A549 (cell line): ENCODE measurements around the gene MEGF8. TPM values are rescaled to one million over a fixed set of nuclear protein-coding genes. Genes with fewer than 3 reads are reported as not detected.
A peak's percentile ranks its signal among the peaks of the same experiment; 100 is the strongest.

ENCODE experiments used
- ATAC-seq, 2 experiments: fragments of 200-7000 bp in 1 of 2; fragments of >200 bp in 1 of 2; cut with Nextera tagmentation in 1 of 2; cut with Tn5 transposase in 1 of 2; 3 replicates each; pipeline versions ENCODE4 v1.8.0 to v1.9.1; 2018 to 2020; ENCODE audit warnings: mild to moderate bottlenecking in 1 of 2, moderate library complexity in 1 of 2
- CTCF ChIA-PET: fragments of 300-600 bp; sonication (Branson Sonifier 250); formaldehyde crosslinking; extraction: SDS; loops from one replicate; lab custom pipeline; 2021; ENCODE audit warnings: antibody characterized with exemption, inconsistent platforms; lab: Yijun Ruan, JAX
- POLR2A ChIA-PET: fragments of 350-600 bp; formaldehyde crosslinking; extraction: SDS; loops from one replicate; lab custom pipeline; 2021; ENCODE audit warnings: antibody characterized with exemption, inconsistent platforms; lab: Yijun Ruan, JAX
- DNase-seq, 2 experiments: peaks; one replicate each; pipeline versions ENCODE4 v3.0.0 to v3.0.0-alpha.2; 2011 to 2016; ENCODE audit warnings: low read depth in 1 of 2, low spot score in 1 of 2
- FAIRE-seq: peaks from 2 replicates; lab custom pipeline; 2011; peaks lifted over from hg19 to GRCh38; lab: Jason Lieb, UNC
- H3K27ac ChIP-seq, 2 experiments: fragments of >200 bp; sonication (Bioruptor Twin); formaldehyde crosslinking; 3 replicates each; pipeline ENCODE4 v1.5.1; 2016 to 2017
- H3K4me1 ChIP-seq: fragments of >200 bp; sonication (Bioruptor Twin); formaldehyde crosslinking; 3 replicates; pipeline ENCODE4 v1.6.1; 2016
- H3K4me2 ChIP-seq: fragments of >200 bp; sonication (Bioruptor Twin); formaldehyde crosslinking; 3 replicates; pipeline ENCODE4 v1.6.1; 2016
- H3K4me3 ChIP-seq: fragments of >200 bp; sonication (Bioruptor Twin); formaldehyde crosslinking; 3 replicates; pipeline ENCODE4 v1.5.1; 2016
- H3K9me3 ChIP-seq: fragments of >200 bp; sonication (Bioruptor Twin); formaldehyde crosslinking; 3 replicates; pipeline ENCODE4 v1.6.1; 2016
- BHLHE40 ChIP-seq: IDR thresholded peaks from 2 replicates; pipeline ENCODE4 v1.6.1; 2012; ENCODE audit warnings: low read depth, low read length, inconsistent platforms
- CEBPB ChIP-seq, 2 experiments: fragments of >200 bp in 1 of 2; sonication (Bioruptor Twin) in 1 of 2; formaldehyde crosslinking in 1 of 2; IDR thresholded peaks; 2 replicates each; pipeline ENCODE4 v1.6.1; 2012 to 2016
- CHD2 ChIP-seq: fragments of 150-350 bp; IDR thresholded peaks from 2 replicates; pipeline ENCODE4 v1.6.1; 2014; ENCODE audit warnings: low read length; ENCODE audit not compliant: partially characterized antibody
- CHD4 ChIP-seq: fragments of 200-600 bp; sonication (generic); IDR thresholded peaks from 2 replicates; pipeline ENCODE4 v1.6.1; 2016; ENCODE audit warnings: antibody characterized with exemption, mild to moderate bottlenecking, borderline replicate concordance
- CTCF ChIP-seq: fragments of >200 bp; sonication (Bioruptor Twin); formaldehyde crosslinking; IDR thresholded peaks from 3 replicates; pipeline ENCODE4 v1.5.1; 2016
- EHMT2 ChIP-seq: fragments of 200-600 bp; sonication (generic); IDR thresholded peaks from 2 replicates; pipeline ENCODE4 v1.6.1; 2016; ENCODE audit warnings: antibody characterized with exemption, low read depth, mild to moderate bottlenecking, moderate library complexity
- ELK1 ChIP-seq: fragments of 150-350 bp; IDR thresholded peaks from 2 replicates; pipeline ENCODE4 v1.6.1; 2014; ENCODE audit warnings: low read depth, mild to moderate bottlenecking, low read length
- EP300 ChIP-seq, 2 experiments: fragments of >200 bp; sonication (Bioruptor Twin); formaldehyde crosslinking; IDR thresholded peaks; 2 replicates in 1 of 2; 3 replicates in 1 of 2; pipeline ENCODE4 v1.6.1; 2016 to 2017
- ESRRA ChIP-seq: fragments of 150-350 bp; IDR thresholded peaks from 2 replicates; pipeline ENCODE4 v1.6.1; 2014; ENCODE audit warnings: mild to moderate bottlenecking, low read length, borderline replicate concordance
- FOSB ChIP-seq: fragments of 250-450 bp; sonication (Bioruptor Pico); IDR thresholded peaks from 2 replicates; pipeline ENCODE4 v1.5.0; 2020; ENCODE audit warnings: mild to moderate bottlenecking, moderate library complexity
- FOSL2 ChIP-seq, 2 experiments: fragments of 450-650 bp in 1 of 2; fragments of >200 bp in 1 of 2; sonication (Bioruptor Twin) in 1 of 2; formaldehyde crosslinking; IDR thresholded peaks; 2 replicates each; pipeline versions ENCODE4 v1.5.0 to v1.6.1; 2016 to 2020; ENCODE audit warnings: mild to moderate bottlenecking in 1 of 2, moderate library complexity in 1 of 2
- HDAC2 ChIP-seq: fragments of 200-600 bp; sonication (generic); IDR thresholded peaks from 2 replicates; pipeline ENCODE4 v1.6.1; 2016
- HOXA7 ChIP-seq: fragments of 250-450 bp; sonication (Bioruptor Pico); IDR thresholded peaks from 2 replicates; pipeline ENCODE4 v1.5.0; 2020; ENCODE audit warnings: mild to moderate bottlenecking, moderate library complexity
- HOXB5 ChIP-seq: fragments of 250-450 bp; sonication (Bioruptor Pico); IDR thresholded peaks from 2 replicates; pipeline ENCODE4 v1.5.0; 2020; ENCODE audit warnings: mild to moderate bottlenecking, moderate library complexity
- KDM1A ChIP-seq: fragments of 200-600 bp; sonication (generic); IDR thresholded peaks from 2 replicates; pipeline ENCODE4 v1.6.1; 2016; ENCODE audit warnings: low read depth, mild to moderate bottlenecking
- MAFK ChIP-seq: fragments of 450-650 bp; IDR thresholded peaks from 2 replicates; pipeline ENCODE4 v1.6.1; 2014; ENCODE audit not compliant: partially characterized antibody
- MAZ ChIP-seq: fragments of 150-350 bp; IDR thresholded peaks from 2 replicates; pipeline ENCODE4 v1.6.1; 2014; ENCODE audit warnings: antibody characterized with exemption, low read depth, low read length, borderline replicate concordance
- MYC ChIP-seq: IDR thresholded peaks from 2 replicates; pipeline ENCODE4 v1.6.1; 2012; ENCODE audit warnings: mild to moderate bottlenecking, inconsistent platforms, low read length, improper control_type of control experiment, borderline replicate concordance
- POLR2AphosphoS2 ChIP-seq: conservative IDR thresholded peaks from 2 replicates; pipeline ENCODE4 v1.6.1; 2012; ENCODE audit warnings: low read length, improper control_type of control experiment, inconsistent platforms
- RAD21 ChIP-seq, 2 experiments: fragments of >200 bp in 1 of 2; sonication (Bioruptor Twin) in 1 of 2; formaldehyde crosslinking in 1 of 2; IDR thresholded peaks in 1 of 2; conservative IDR thresholded peaks in 1 of 2; 2 replicates in 1 of 2; 3 replicates in 1 of 2; pipeline ENCODE4 v1.6.1; 2012 to 2018; ENCODE audit warnings: inconsistent platforms in 1 of 2
- RARB ChIP-seq: fragments of 250-450 bp; sonication (Bioruptor Pico); IDR thresholded peaks from 2 replicates; pipeline ENCODE4 v1.8.0; 2021; ENCODE audit warnings: mild to moderate bottlenecking, moderate library complexity
- RCOR1 ChIP-seq: fragments of 150-350 bp; IDR thresholded peaks from 2 replicates; pipeline ENCODE4 v1.6.1; 2014; ENCODE audit warnings: antibody characterized with exemption, low read length, low read depth
- RFX5 ChIP-seq: fragments of 450-650 bp; IDR thresholded peaks from 2 replicates; pipeline ENCODE4 v1.7.1; 2014; ENCODE audit warnings: antibody characterized with exemption, mild to moderate bottlenecking, moderate library complexity
- SREBF2 ChIP-seq: fragments of 450-650 bp; IDR thresholded peaks from 2 replicates; pipeline ENCODE4 v1.6.1; 2014; ENCODE audit warnings: mild to moderate bottlenecking, moderate library complexity
- TP53 ChIP-seq: fragments of 250-450 bp; sonication (Bioruptor Pico); IDR thresholded peaks from 2 replicates; pipeline ENCODE4 v1.5.0; 2021; ENCODE audit warnings: mild to moderate bottlenecking, moderate library complexity
- ZFP36 ChIP-seq: fragments of 450-650 bp; IDR thresholded peaks from 2 replicates; pipeline ENCODE4 v1.6.1; 2014; ENCODE audit warnings: borderline replicate concordance; ENCODE audit not compliant: partially characterized antibody
- ZSCAN20 ChIP-seq: fragments of 250-450 bp; sonication (Bioruptor Pico); IDR thresholded peaks from 2 replicates; pipeline ENCODE4 v1.8.0; 2022; ENCODE audit warnings: mild to moderate bottlenecking, moderate library complexity
- WGBS: methylation state at CpG from one replicate; pipeline ENCODE4 v1.1.6; 2017; ENCODE audit errors: missing lambda C conversion rate; 5-methylcytosine and 5-hydroxymethylcytosine counted together
- polyA plus RNA-seq, 4 experiments: library from polyadenylated mRNA; depleted of rRNA in 3 of 4; stranded (reverse); fragments of >200 nt; fragmentation: RNase III in 1 of 4; extraction: RNeasy Plus Mini Kit Qiagen cat#74134 plus additional on column Dnase treatment in 1 of 4; gene quantifications; 2 replicates in 3 of 4; 3 replicates in 1 of 4; pipeline ENCODE4 v1.2.3, GENCODE V29; 2011 to 2017

Gene MEGF8
- polyA plus RNA-seq, 2 of the 4 experiments (the other 2 are of a cell fraction), result 10.4 to 27.2 TPM

- DNase-seq (no peak), FAIRE-seq (no peak), ATAC-seq (peak; percentile 1 to 2; a peak in 1 of 6 replicates)
- Histone ChIP-seq H3K27ac (peak overlapping the region; percentile 71 to 78), H3K4me2 (peak overlapping the region; percentile 91), H3K9me3 (no peaks in the 10 kb centered on the region), H3K4me3 (peak overlapping the region; percentile 75), H3K4me1 (peaks cover 19% of the 10 kb centered on the region; the same call in 2 of the 3 replicates)
- ChIA-PET POLR2A (no interaction called here), CTCF (interaction anchor here (0.9 to 6.3 kb wide), 13 partner anchors 9 to 289 kb away, joined by 3 to 39 read pairs (median 6); partner anchors contain the start of genes GSK3A, POU2F2 and TMEM145)
- WGBS, result 74% methylated on average over 69 of the region's 92 CpGs
- 0 out of 2 replicates have a peak, but pooled peaks have one; percentile 49 for TF ChIP-seq TP53 (CRISPR knock-in tag)
- no peak for TF ChIP-seq CTCF
- TF ChIP-seq ZSCAN20 (CRISPR knock-in tag), result no peak
- no peak for TF ChIP-seq RCOR1
- no peak for TF ChIP-seq MYC
- TF ChIP-seq KDM1A, result no peak
- no peak for TF ChIP-seq ELK1
Measured at GRCh38 chr19:42323852-42324654, 1.4 kb upstream of the MEGF8 start.

- no peak; a peak in 2 of 6 replicates for ATAC-seq
- Histone ChIP-seq H3K4me1 (peaks cover 19% of the 10 kb centered on the region; the same call in 2 of the 3 replicates), H3K27ac (peak overlapping the region; percentile 71 to 78), H3K9me3 (no peaks in the 10 kb centered on the region), H3K4me2 (peak overlapping the region; percentile 91), H3K4me3 (peak overlapping the region; percentile 75)
- CTCF ChIA-PET, result interaction anchor here (2.0 to 6.3 kb wide), 2 partner anchors 45 to 79 kb away, joined by 6 to 39 read pairs; no protein-coding TSS in a partner anchor
- no peak for FAIRE-seq
- 5% methylated on average over 28 of the region's 38 CpGs for WGBS
- POLR2A ChIA-PET, result no interaction called here
- DNase-seq, result no peak
- TF ChIP-seq ZSCAN20 (CRISPR knock-in tag), result no peak
- TF ChIP-seq CHD4, result peak; percentile 97; the same call in 1 of the 2 replicates
- peak; percentile 84; the same call in 1 of the 2 replicates for TF ChIP-seq RCOR1
- TF ChIP-seq HDAC2, result peak; percentile 96
- no peak for TF ChIP-seq ZFP36
- no peak for TF ChIP-seq EP300 (IDR thresholded peaks at IDR 0.05)
- no peak for TF ChIP-seq MYC
- peak; percentile 91; a peak in 4 of 5 replicates for TF ChIP-seq RAD21 (conservative IDR thresholded peaks at IDR 0.05 in 1 of 2, IDR thresholded peaks at IDR 0.05 in 1 of 2)
- TF ChIP-seq TP53 (CRISPR knock-in tag), result no peak
- no peak for TF ChIP-seq RARB (CRISPR knock-in tag)
- 0 out of 4 replicates have a peak, but pooled peaks of 1 of the 2 experiments have one; percentile 50 for TF ChIP-seq CEBPB (IDR thresholded peaks at IDR 0.05)
- no peak for TF ChIP-seq FOSB (CRISPR knock-in tag)
- no peak for TF ChIP-seq EHMT2
- peak; percentile 95 for TF ChIP-seq KDM1A
- TF ChIP-seq CHD2, result no peak
- TF ChIP-seq MAZ, result no peak
- no peak for TF ChIP-seq MAFK
- TF ChIP-seq HOXA7, result no peak
- no peak for TF ChIP-seq FOSL2 (IDR thresholded peaks at IDR 0.05)
- TF ChIP-seq FOSL2 (CRISPR knock-in tag; IDR thresholded peaks at IDR 0.05), result peak; percentile 33; the same call in 1 of the 2 replicates
- peak; percentile 100 for TF ChIP-seq CTCF
- 0 out of 2 replicates have a peak, but pooled peaks have one; percentile 5 for TF ChIP-seq BHLHE40
- no peak for TF ChIP-seq POLR2AphosphoS2
- no peak for TF ChIP-seq HOXB5
- peak; percentile 62; the same call in 1 of the 2 replicates for TF ChIP-seq ESRRA
- no peak for TF ChIP-seq SREBF2
- TF ChIP-seq RFX5, result no peak
Measured at GRCh38 chr19:42324655-42325307, 654 bp upstream of the MEGF8 start.
